Measurements from ENCODE around the gene CLSTN3. TPM values are rescaled to one million over a fixed set of nuclear protein-coding genes. Genes with fewer than 3 reads are reported as not detected.

CLSTN3 gene
- total RNA-seq, 1 donor, result 13.6 TPM

DNA sequence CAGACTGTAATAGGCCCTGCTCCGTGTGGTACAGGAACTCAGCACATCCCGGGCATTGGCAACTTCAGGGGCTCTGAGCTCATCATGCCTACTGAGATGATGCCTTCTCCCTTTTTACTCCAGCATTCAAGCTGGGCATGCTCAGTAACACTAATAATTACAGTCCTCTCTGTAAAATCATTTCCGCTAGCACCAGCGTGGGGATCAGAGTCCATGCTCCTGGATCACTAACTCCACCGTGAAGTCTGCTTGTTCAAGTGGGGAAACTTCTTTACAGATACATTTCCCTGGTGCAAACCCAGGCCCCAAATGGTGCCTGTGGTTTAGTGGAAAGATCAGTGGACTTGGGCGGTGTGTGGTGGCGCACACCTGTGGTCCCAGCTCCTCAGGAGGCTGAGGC lies 16.7 kb downstream of the CLSTN3 start:
- TF ChIP-seq, protein P1, sequence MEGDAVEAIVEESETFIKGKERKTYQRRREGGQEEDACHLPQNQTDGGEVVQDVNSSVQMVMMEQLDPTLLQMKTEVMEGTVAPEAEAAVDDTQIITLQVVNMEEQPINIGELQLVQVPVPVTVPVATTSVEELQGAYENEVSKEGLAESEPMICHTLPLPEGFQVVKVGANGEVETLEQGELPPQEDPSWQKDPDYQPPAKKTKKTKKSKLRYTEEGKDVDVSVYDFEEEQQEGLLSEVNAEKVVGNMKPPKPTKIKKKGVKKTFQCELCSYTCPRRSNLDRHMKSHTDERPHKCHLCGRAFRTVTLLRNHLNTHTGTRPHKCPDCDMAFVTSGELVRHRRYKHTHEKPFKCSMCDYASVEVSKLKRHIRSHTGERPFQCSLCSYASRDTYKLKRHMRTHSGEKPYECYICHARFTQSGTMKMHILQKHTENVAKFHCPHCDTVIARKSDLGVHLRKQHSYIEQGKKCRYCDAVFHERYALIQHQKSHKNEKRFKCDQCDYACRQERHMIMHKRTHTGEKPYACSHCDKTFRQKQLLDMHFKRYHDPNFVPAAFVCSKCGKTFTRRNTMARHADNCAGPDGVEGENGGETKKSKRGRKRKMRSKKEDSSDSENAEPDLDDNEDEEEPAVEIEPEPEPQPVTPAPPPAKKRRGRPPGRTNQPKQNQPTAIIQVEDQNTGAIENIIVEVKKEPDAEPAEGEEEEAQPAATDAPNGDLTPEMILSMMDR (IDR thresholded peaks at IDR 0.05; ENCODE audit: insufficient read depth, low read length), result no peak
- DNase-seq (ENCODE audit: low read depth), result no peak
- H3K4me3 ChIP-seq (ENCODE audit: low read depth, low read length), result no peak overlapping the region

DNA sequence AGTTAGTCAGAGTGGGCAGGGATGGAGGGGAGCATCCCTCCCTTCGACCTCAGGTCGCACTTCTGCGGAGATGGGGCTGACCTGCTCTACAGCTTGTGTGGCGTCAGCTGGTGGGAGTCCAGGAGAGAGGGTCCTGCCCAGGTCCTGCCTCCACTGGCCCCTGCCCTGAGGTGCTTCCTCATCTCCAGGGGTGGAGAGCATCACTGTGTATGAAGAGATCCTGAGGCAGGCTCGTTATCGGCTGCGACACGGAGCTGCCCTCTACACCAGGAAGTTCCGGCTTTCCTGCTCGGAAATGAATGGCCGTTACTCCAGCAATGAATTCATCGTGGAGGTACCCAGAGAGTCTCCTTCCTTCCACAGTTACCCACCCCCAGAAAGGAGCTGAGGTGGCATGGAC lies 20.2 kb downstream of the CLSTN3 start:
- no peak for DNase-seq (ENCODE audit: low read depth)
- H3K4me3 ChIP-seq (ENCODE audit: low read depth, low read length), result no peak overlapping the region
- TF ChIP-seq, protein P1 (IDR thresholded peaks at IDR 0.05; ENCODE audit: insufficient read depth, low read length), result no peak

DNA sequence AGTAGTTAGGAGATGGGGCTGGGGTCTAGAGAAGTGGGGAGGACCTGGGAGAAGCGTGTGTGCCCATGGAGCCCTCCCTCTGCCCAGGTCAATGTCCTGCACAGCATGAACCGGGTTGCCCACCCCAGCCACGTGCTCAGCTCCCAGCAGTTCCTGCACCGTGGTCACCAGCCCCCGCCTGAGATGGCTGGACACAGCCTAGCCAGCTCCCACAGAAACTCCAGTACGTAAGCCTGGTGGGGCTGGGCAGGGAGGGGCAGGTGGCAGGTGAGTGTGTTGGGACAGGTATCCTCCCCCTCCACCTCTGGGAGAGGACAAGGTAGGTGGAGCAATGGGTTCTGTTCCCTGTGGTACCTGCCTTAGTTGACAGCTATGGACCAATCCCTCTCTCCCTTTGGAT lies 20.7 kb downstream of the CLSTN3 start:
- TF ChIP-seq, protein P1 (IDR thresholded peaks at IDR 0.05; ENCODE audit: insufficient read depth, low read length), result no peak
- no peak for DNase-seq (ENCODE audit: low read depth)
- H3K4me3 ChIP-seq (ENCODE audit: low read depth, low read length), result no peak overlapping the region

DNA sequence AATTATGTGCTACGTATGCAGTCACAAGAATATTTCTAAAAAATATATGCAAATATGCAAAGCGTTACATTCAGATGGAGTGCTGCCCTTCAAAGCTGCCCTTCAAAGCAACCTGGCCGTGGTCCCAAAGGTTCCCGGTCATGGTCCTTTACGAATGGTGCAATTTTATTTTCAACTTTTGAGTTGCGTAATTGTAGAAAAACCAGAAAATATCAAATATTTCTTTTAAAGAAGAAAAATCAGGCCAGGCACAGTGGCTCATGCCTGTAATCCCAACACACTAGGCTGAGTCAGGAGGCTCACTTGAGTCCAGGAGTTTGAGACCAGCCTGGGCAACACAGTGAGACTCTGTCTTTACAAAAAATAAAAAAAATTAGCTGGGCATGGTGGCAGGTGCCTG lies 21.4 kb downstream of the CLSTN3 start:
- no peak overlapping the region for H3K4me3 ChIP-seq (ENCODE audit: low read depth, low read length)
- TF ChIP-seq, protein P1 (IDR thresholded peaks at IDR 0.05; ENCODE audit: insufficient read depth, low read length), result no peak
- no peak for DNase-seq (ENCODE audit: low read depth)

DNA sequence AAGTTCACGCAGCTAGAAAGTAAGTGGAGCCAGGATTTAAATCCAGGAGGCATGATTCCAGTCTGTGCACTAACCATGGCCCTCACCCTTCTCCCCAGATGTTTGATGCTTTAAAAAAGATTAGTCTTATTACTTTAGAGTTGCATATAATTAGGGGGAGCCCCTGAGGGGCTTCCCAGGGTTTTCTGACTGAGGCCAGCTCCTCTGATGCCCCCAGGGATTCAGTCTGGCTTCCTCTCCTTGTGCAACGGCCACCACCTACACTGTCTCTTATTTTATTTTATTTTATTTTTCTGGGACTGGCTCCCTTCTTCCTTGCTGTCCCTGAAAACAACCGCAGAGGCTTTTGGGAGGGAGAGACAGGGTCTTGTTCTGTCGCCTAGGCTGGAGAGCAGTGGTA lies 22.6 kb downstream of the CLSTN3 start:
- TF ChIP-seq, protein P1 (IDR thresholded peaks at IDR 0.05; ENCODE audit: insufficient read depth, low read length), result no peak
- no peak overlapping the region for H3K4me3 ChIP-seq (ENCODE audit: low read depth, low read length)

DNA sequence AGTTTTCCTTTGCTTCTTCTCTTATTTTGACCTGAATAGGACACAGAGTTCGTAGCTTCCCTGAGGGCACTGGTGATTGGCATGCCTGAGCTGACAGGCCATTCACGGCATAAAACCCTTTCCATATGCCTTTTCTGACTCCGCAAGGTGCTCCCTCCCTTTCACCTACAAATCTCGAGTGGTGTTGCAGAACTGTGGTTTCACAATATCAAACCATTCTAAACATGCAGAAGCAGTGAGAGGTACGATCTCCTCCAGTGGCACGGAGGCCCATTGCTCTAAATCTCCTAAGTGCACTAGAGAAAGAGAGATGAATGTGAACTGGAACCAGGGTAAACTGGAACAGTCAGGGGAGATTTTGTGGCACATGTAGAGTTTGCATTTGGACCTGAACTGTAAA lies 23.9 kb downstream of the CLSTN3 start:
- no peak overlapping the region for H3K4me3 ChIP-seq (ENCODE audit: low read depth, low read length)
- DNase-seq (ENCODE audit: low read depth), result no peak
- TF ChIP-seq, protein P1 (IDR thresholded peaks at IDR 0.05; ENCODE audit: insufficient read depth, low read length), result no peak

More for the DNA sequence above, 22.6 kb downstream of the CLSTN3 start:
- DNase-seq (ENCODE audit: low read depth), result no peak

DNA sequence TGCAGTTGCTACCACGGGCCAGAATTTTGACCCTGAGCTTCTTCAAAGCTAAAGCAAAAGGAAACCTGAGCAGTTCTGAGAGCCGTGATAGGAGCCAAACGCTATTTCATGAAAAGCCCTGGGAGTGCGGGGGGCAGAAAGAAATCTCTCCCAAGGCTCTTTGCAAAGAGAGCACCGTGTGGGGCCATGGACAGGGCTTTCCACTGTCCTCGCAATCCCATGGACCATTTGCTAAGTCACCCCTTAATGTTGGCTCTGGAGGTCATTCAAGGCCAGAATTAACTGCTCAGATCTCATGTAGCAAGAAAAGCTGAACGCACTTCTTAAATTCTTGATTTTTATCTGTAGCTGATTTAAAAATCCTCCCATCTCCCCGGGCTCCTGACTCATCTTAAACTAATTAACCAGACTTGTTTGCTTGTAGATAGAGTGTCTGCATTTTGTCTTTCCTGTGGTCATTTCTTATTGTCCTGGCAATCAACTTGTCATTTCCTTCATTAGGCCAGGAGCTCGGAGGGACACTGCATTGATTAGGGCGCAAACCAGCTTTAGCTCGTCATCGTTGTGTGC lies 24.8 kb downstream of the CLSTN3 start:
- DNase-seq (ENCODE audit: low read depth), result no peak
- H3K4me3 ChIP-seq (ENCODE audit: low read depth, low read length), result no peak overlapping the region
- TF ChIP-seq, protein P1 (IDR thresholded peaks at IDR 0.05; ENCODE audit: insufficient read depth, low read length), result no peak
